H1 (cell line): ENCODE data around the gene TSPAN9. TPM values are rescaled to one million over a fixed set of nuclear protein-coding genes. Genes with fewer than 3 reads are reported as not detected.

ENCODE experiments used
- CTCF ChIA-PET: fragments of 300-600 bp; sonication (Branson Sonifier 250); formaldehyde crosslinking; loops from one replicate; lab custom pipeline; 2021; ENCODE audit not compliant: partially characterized antibody; lab: Charles Lee
- POLR2A ChIA-PET: fragments of 300-600 bp; sonication (Branson Sonifier 250); formaldehyde crosslinking; loops from one replicate; lab custom pipeline; 2021; ENCODE audit warnings: inconsistent platforms; ENCODE audit not compliant: partially characterized antibody; lab: Charles Lee
- DNase-seq, 2 experiments: peaks; one replicate each; pipeline versions ENCODE4 v3.0.0 to v3.0.0-alpha.2; 2010 to 2022; ENCODE audit warnings: low spot score in 2 of 2, low read depth in 1 of 2, mixed read lengths in 1 of 2
- FAIRE-seq: peaks from 2 replicates; lab custom pipeline; 2011; peaks lifted over from hg19 to GRCh38; lab: Jason Lieb, UNC
- H2AFZ ChIP-seq: 2 replicates; pipeline ENCODE4 v1.8.1; 2012; ENCODE audit warnings: low read length, inconsistent platforms
- H2AK5ac ChIP-seq: 2 replicates; pipeline ENCODE4 v1.6.1; 2013; ENCODE audit warnings: low read depth, low read length
- H2BK120ac ChIP-seq: replicated peaks from 2 replicates; pipeline ENCODE3; 2013; ENCODE audit warnings: low read depth, low read length, inconsistent platforms
- H2BK12ac ChIP-seq: 2 replicates; pipeline ENCODE4 v1.6.1; 2013; ENCODE audit warnings: low read depth, low read length
- H2BK15ac ChIP-seq: 2 replicates; pipeline ENCODE4 v1.6.1; 2013; ENCODE audit warnings: low read length
- H2BK20ac ChIP-seq: 2 replicates; pipeline ENCODE4 v1.6.1; 2013; ENCODE audit warnings: low read length
- H2BK5ac ChIP-seq: 2 replicates; pipeline ENCODE4 v1.6.1; 2013; ENCODE audit warnings: low read depth, low read length
- H3K14ac ChIP-seq: 2 replicates; pipeline ENCODE4 v1.6.1; 2013; ENCODE audit warnings: inconsistent platforms; ENCODE audit not compliant: insufficient read length
- H3K18ac ChIP-seq: 2 replicates; pipeline ENCODE4 v1.6.1; 2013; ENCODE audit warnings: low read length; ENCODE audit errors: extremely low read depth
- H3K23ac ChIP-seq: 2 replicates; pipeline ENCODE4 v1.6.1; 2013; ENCODE audit warnings: inconsistent platforms; ENCODE audit not compliant: insufficient read length
- H3K23me2 ChIP-seq: 2 replicates; pipeline ENCODE4 v1.6.1; 2013; ENCODE audit warnings: low read depth, low read length
- H3K27ac ChIP-seq: 2 replicates; pipeline ENCODE4 v1.6.1; 2011; ENCODE audit warnings: low read depth, low read length, inconsistent platforms
- H3K27me3 ChIP-seq, 4 experiments: replicated peaks in 1 of 4; 1 replicate in 1 of 4; 2 replicates in 3 of 4; pipeline versions ENCODE4 v1.6.1 to v1.8.1; 2011 to 2013; ENCODE audit warnings: low read length in 3 of 4, mild to moderate bottlenecking in 3 of 4, inconsistent platforms in 2 of 4, mixed read lengths in 2 of 4, moderate library complexity in 1 of 4; ENCODE audit not compliant: control insufficient read depth in 3 of 4, insufficient read depth in 3 of 4; ENCODE audit errors: extremely low read depth in 1 of 4
- H3K36me3 ChIP-seq, 4 experiments: 2 replicates each; pipeline versions ENCODE4 v1.6.1 to v1.8.1; 2011 to 2013; ENCODE audit warnings: mild to moderate bottlenecking in 4 of 4, low read length in 3 of 4, moderate library complexity in 2 of 4, control low read depth in 1 of 4, inconsistent platforms in 1 of 4; ENCODE audit not compliant: insufficient read depth in 4 of 4, control insufficient read depth in 2 of 4
- H3K4ac ChIP-seq: replicated peaks from 2 replicates; pipeline ENCODE3; 2013; ENCODE audit warnings: low read length, low read depth, mixed read lengths, inconsistent platforms; ENCODE audit not compliant: insufficient read length
- H3K4me1 ChIP-seq, 4 experiments: replicated peaks in 1 of 4; 1 replicate in 1 of 4; 2 replicates in 3 of 4; pipeline versions ENCODE4 v1.6.1 to v1.8.1; 2011 to 2013; ENCODE audit warnings: low read length in 3 of 4, inconsistent platforms in 2 of 4, mixed read lengths in 1 of 4; ENCODE audit not compliant: insufficient read depth in 4 of 4, control insufficient read depth in 3 of 4
- H3K4me2 ChIP-seq, 2 experiments: 2 replicates each; pipeline versions ENCODE4 v1.6.1 to v1.8.1; 2011 to 2013; ENCODE audit warnings: low read depth in 2 of 2, low read length in 2 of 2, control low read depth in 1 of 2, inconsistent platforms in 1 of 2, mild to moderate bottlenecking in 1 of 2; ENCODE audit not compliant: insufficient read depth in 1 of 2
- H3K4me3 ChIP-seq, 4 experiments: fragments of 200-600, 300-600 bp in 1 of 4; sonication (generic), shearing (Covaris generic), sonication (Bioruptor Twin) in 1 of 4; 2 replicates each; pipeline versions ENCODE4 v1.5.1 to v1.8.1; 2011 to 2016; ENCODE audit warnings: low read length in 4 of 4, low read depth in 3 of 4, control low read depth in 2 of 4, inconsistent platforms in 2 of 4, mild to moderate bottlenecking in 2 of 4, mixed read lengths in 1 of 4, moderate library complexity in 1 of 4; ENCODE audit not compliant: insufficient read depth in 2 of 4; ENCODE audit errors: extremely low read depth in 1 of 4
- H3K56ac ChIP-seq: replicated peaks from 2 replicates; pipeline ENCODE3; 2013; ENCODE audit warnings: low read depth, mild to moderate bottlenecking, mixed read lengths, low read length, inconsistent platforms; ENCODE audit not compliant: insufficient read length
- H3K79me1 ChIP-seq: 2 replicates; pipeline ENCODE4 v1.6.1; 2013; ENCODE audit warnings: low read depth, low read length, control low read depth
- H3K79me2 ChIP-seq, 2 experiments: 2 replicates each; pipeline versions ENCODE4 v1.6.1 to v1.8.1; 2012 to 2013; ENCODE audit warnings: low read length in 2 of 2, mild to moderate bottlenecking in 2 of 2, inconsistent platforms in 1 of 2; ENCODE audit not compliant: insufficient read depth in 2 of 2, control insufficient read depth in 1 of 2
- H3K9ac ChIP-seq, 4 experiments: replicated peaks in 1 of 4; 1 replicate in 1 of 4; 2 replicates in 3 of 4; pipeline versions ENCODE4 v1.6.1 to v1.8.1; 2011 to 2013; ENCODE audit warnings: low read depth in 3 of 4, low read length in 3 of 4, control low read depth in 2 of 4, mild to moderate bottlenecking in 2 of 4, moderate library complexity in 2 of 4, inconsistent platforms in 1 of 4; ENCODE audit errors: extremely low read depth in 1 of 4
- H3K9me3 ChIP-seq, 2 experiments: 2 replicates each; pipeline versions ENCODE4 v1.6.1 to v1.8.1; 2012 to 2013; ENCODE audit warnings: mild to moderate bottlenecking in 2 of 2, moderate library complexity in 2 of 2, control low read depth in 1 of 2, inconsistent platforms in 1 of 2, low read depth in 1 of 2, low read length in 1 of 2, mixed read lengths in 1 of 2; ENCODE audit not compliant: insufficient read depth in 2 of 2
- H4K20me1 ChIP-seq, 2 experiments: replicated peaks in 1 of 2; 2 replicates each; pipeline versions ENCODE3 to v1.8.1; 2011 to 2013; ENCODE audit warnings: inconsistent platforms in 2 of 2, low read length in 2 of 2, mild to moderate bottlenecking in 1 of 2; ENCODE audit not compliant: insufficient read depth in 2 of 2, control insufficient read depth in 1 of 2
- H4K5ac ChIP-seq: 2 replicates; pipeline ENCODE4 v1.6.1; 2013; ENCODE audit warnings: low read length, low read depth, mixed read lengths, inconsistent platforms; ENCODE audit not compliant: insufficient read length
- H4K8ac ChIP-seq: 2 replicates; pipeline ENCODE4 v1.8.0; 2013; ENCODE audit warnings: mild to moderate bottlenecking, moderate library complexity, low read length, inconsistent platforms; ENCODE audit not compliant: insufficient read depth; ENCODE audit errors: extremely low read depth
- H4K91ac ChIP-seq: replicated peaks from 2 replicates; pipeline ENCODE3; 2013; ENCODE audit warnings: low read length, mixed read lengths, inconsistent platforms; ENCODE audit not compliant: insufficient read length
- ATF2 ChIP-seq: IDR thresholded peaks from 2 replicates; pipeline ENCODE4 v1.6.1; 2012; ENCODE audit warnings: low read length, inconsistent platforms
- E2F6 ChIP-seq: IDR thresholded peaks from 2 replicates; pipeline ENCODE4 v1.6.1; 2012; ENCODE audit warnings: inconsistent platforms
- JUND ChIP-seq: IDR thresholded peaks from 2 replicates; pipeline ENCODE4 v1.6.1; 2011; ENCODE audit warnings: mild to moderate bottlenecking, improper control_type of control experiment, low read length
- KDM4A ChIP-seq: IDR thresholded peaks from one replicate; pipeline ENCODE4 v1.7.1; 2012; ENCODE audit warnings: low read depth, mild to moderate bottlenecking, moderate library complexity, low read length, inconsistent platforms; ENCODE audit not compliant: severe bottlenecking
- MAX ChIP-seq: IDR thresholded peaks from 2 replicates; pipeline ENCODE4 v1.6.1; 2012; ENCODE audit warnings: inconsistent platforms
- RFX5 ChIP-seq: IDR thresholded peaks from 2 replicates; pipeline ENCODE4 v1.6.1; 2011; ENCODE audit warnings: low read depth, low read length, improper control_type of control experiment, borderline replicate concordance
- RXRA ChIP-seq: IDR thresholded peaks from 2 replicates; pipeline ENCODE4 v1.6.1; 2011; ENCODE audit warnings: low read depth, mild to moderate bottlenecking, low read length, moderate library complexity; ENCODE audit not compliant: insufficient read depth
- TEAD4 ChIP-seq: IDR thresholded peaks from 2 replicates; pipeline ENCODE4 v1.6.1; 2012; ENCODE audit warnings: low read depth, low read length, inconsistent platforms, mixed read lengths
- YY1 ChIP-seq: IDR thresholded peaks from 2 replicates; pipeline ENCODE4 v1.6.1; 2011; ENCODE audit warnings: low read depth, mild to moderate bottlenecking, low read length
- WGBS, 2 experiments: shearing (Covaris generic) in 1 of 2; methylation state at CpG; one replicate each; pipeline versions ENCODE4 v1.1.6 to v1.1.7; 2013 to 2015; ENCODE audit warnings: low lambda C conversion rate in 2 of 2, mixed read lengths in 2 of 2, inconsistent platforms in 1 of 2, low coverage in 1 of 2, missing lambda C conversion rate in 1 of 2; ENCODE audit not compliant: insufficient replicate concordance in 2 of 2, insufficient coverage in 1 of 2, insufficient read length in 1 of 2; ENCODE audit errors: extremely low coverage in 1 of 2, missing lambda C conversion rate in 1 of 2; 5-methylcytosine and 5-hydroxymethylcytosine counted together
- polyA plus RNA-seq, 7 experiments: library from polyadenylated mRNA; depleted of rRNA in 3 of 7; stranded (reverse) in 5 of 7; unstranded in 2 of 7; fragments of >200 nt in 5 of 7; fragments of 200-250 nt in 2 of 7; gene quantifications; 1 replicate in 5 of 7; 2 replicates in 1 of 7; 4 replicates in 1 of 7; pipeline versions ENCODE4 v1.2.1 to v1.2.3, GENCODE V29; 2011 to 2013; ENCODE audit warnings: missing spikeins in 2 of 7, mixed read lengths in 2 of 7
- total RNA-seq: library from RNA; stranded (reverse); fragmentation: NEBNext Ultra II Directional; extraction: Animal tissue kit (Norgen Biotek cat#: 25700); gene quantifications from 2 replicates; pipeline ENCODE4 v1.2.1, GENCODE V29; 2021

The TSPAN9 gene
- total and polyA plus RNA-seq, 2 of the 8 experiments (the other 6 are each of a cell fraction or from before 2014, with no cell fraction given), result 11.5 to 29.1 TPM

- DNase-seq, result no peak
- Histone ChIP-seq H3K4me1 (no peaks in the 10 kb centered on the region), H3K4ac (no peak overlapping the region)
Measured at GRCh38 chr12:3249081-3249800, 172.1 kb downstream of the TSPAN9 start.

More at GRCh38 chr12:3249081-3249800, 172.1 kb downstream of the TSPAN9 start:
- no peak for FAIRE-seq
- POLR2A ChIA-PET, result no interaction called here
- Histone ChIP-seq H3K79me1 (no peaks in the 10 kb centered on the region), H3K23ac (no peak overlapping the region), H3K36me3 (no peaks in the 10 kb centered on the region), H3K56ac (no peak overlapping the region), H4K91ac (no peak overlapping the region), H4K8ac (no peak overlapping the region; the same call in 1 of the 2 replicates), H3K4me3 (no peak overlapping the region), H3K14ac (no peak overlapping the region), H2BK20ac (0 out of 2 replicates have a peak overlapping the region, but pooled peaks have one; percentile 17), H2BK5ac (no peak overlapping the region), H2AFZ (no peak overlapping the region), H3K23me2 (no peaks in the 10 kb centered on the region), H4K5ac (no peak overlapping the region), H4K20me1 (no peaks in the 10 kb centered on the region), H2AK5ac (peak overlapping the region; percentile 15; the same call in 1 of the 2 replicates), H3K27me3 (no peaks in the 10 kb centered on the region), H3K79me2 (no peaks in the 10 kb centered on the region), H3K9me3 (no peaks in the 10 kb centered on the region; a peak in 1 of 4 replicates), H3K18ac (no peak overlapping the region), H2BK12ac (no peak overlapping the region; the same call in 1 of the 2 replicates), H3K9ac (no peak overlapping the region), H2BK120ac (no peak overlapping the region), H3K27ac (no peak overlapping the region)
- CTCF ChIA-PET, result interaction anchor here (0.6 to 2.4 kb wide), 4 partner anchors 12 to 115 kb away, joined by 3 to 11 read pairs (median 6); no protein-coding TSS in a partner anchor
- 89% methylated on average over 16 of the region's 16 CpGs; no CpG with 5 or more reads in 1 of the 2 experiments for WGBS, 2 experiments
- no peak for TF ChIP-seq RFX5
- TF ChIP-seq YY1, result no peak
- no peak for TF ChIP-seq KDM4A
- TF ChIP-seq ATF2, result no peak
- no peak for TF ChIP-seq TEAD4
- TF ChIP-seq JUND, result no peak
- TF ChIP-seq MAX, result no peak
- TF ChIP-seq E2F6, result no peak
- no peak for TF ChIP-seq RXRA
- TF ChIP-seq, all 59 proteins: peak for 0
- H3K4me2 ChIP-seq, result no peak overlapping the region
- peak overlapping the region; percentile 18; the same call in 1 of the 2 replicates for H2BK15ac ChIP-seq
